KG1 (cell line): Measurements from ENCODE around the gene CALHM1.

Experiments
- DNase-seq: peaks from one replicate; lab custom pipeline; 2025; lab: John Stamatoyannopoulos, UW

The CALHM1 gene

GRCh38 chr10:103455235-103455634 is 3.5 kb downstream of the CALHM1 start:
- DNase-seq: no peak

- no peak for DNase-seq
These were observed 4.7 kb downstream of the CALHM1 start for GRCh38 chr10:103454026-103454425.

GRCh38 chr10:103452506-103453230 is 6.0 kb downstream of the CALHM1 start:
- DNase-seq: no peak

- no peak for DNase-seq
These were observed 6.7 kb downstream of the CALHM1 start, which contains the start of gene CALHM2 for GRCh38 chr10:103451831-103452505. Gene CALHM2, minus strand, starts transcription at chr10:103452370. Its CDS starts 2,429 bp downstream, at chr10:103449941.

- no peak for DNase-seq
These were observed 7.4 kb downstream of the CALHM1 start for GRCh38 chr10:103451091-103451813.

- DNase-seq: no peak
These were observed 8.5 kb downstream of the CALHM1 start for GRCh38 chr10:103450201-103450695.

- DNase-seq: no peak
These were observed 9.2 kb downstream of the CALHM1 start for GRCh38 chr10:103449208-103450144.

- DNase-seq: no peak
These were observed 10.0 kb downstream of the CALHM1 start for GRCh38 chr10:103448746-103449145.

GRCh38 chr10:103447187-103447586 is 11.5 kb downstream of the CALHM1 start:
- no peak for DNase-seq

- no peak for DNase-seq
These were observed 12.7 kb downstream of the CALHM1 start for GRCh38 chr10:103445767-103446567.

- DNase-seq: no peak
These were observed 13.3 kb downstream of the CALHM1 start for GRCh38 chr10:103445366-103445765.

- no peak for DNase-seq
These were observed 14.2 kb downstream of the CALHM1 start for GRCh38 chr10:103444478-103444877.

- DNase-seq: no peak
These were observed 15.1 kb downstream of the CALHM1 start for GRCh38 chr10:103443475-103444185.

- no peak for DNase-seq
These were observed 16.7 kb downstream of the CALHM1 start for GRCh38 chr10:103442031-103442461.

GRCh38 chr10:103441611-103442010 is 17.1 kb downstream of the CALHM1 start:
- DNase-seq: no peak

- no peak for DNase-seq
These were observed 17.5 kb downstream of the CALHM1 start for GRCh38 chr10:103441206-103441605.

- no peak for DNase-seq
These were observed 18.3 kb downstream of the CALHM1 start for GRCh38 chr10:103440416-103440815.

GRCh38 chr10:103439776-103440175 is 18.9 kb downstream of the CALHM1 start:
- DNase-seq: no peak

GRCh38 chr10:103433858-103434257 is 24.8 kb downstream of the CALHM1 start:
- DNase-seq: no peak

GRCh38 chr10:103431902-103432301 is 26.8 kb downstream of the CALHM1 start:
- DNase-seq: no peak
